Measurements from ENCODE around the gene PROSER2.
"Not testable (repeated sequence)": the region's sequence is repeated elsewhere in the genome, so short reads cannot be mapped to it uniquely, and the experiment has no call there.

The PROSER2 gene

GRCh38 chr10:11884706-11885423, 61.7 kb downstream of the PROSER2 start:
- peaks cover 13% of the 10 kb centered on the region for H3K4me1 Mint-ChIP-seq (ENCODE audit: low read depth)

GRCh38 chr10:11885437-11886137, 62.4 kb downstream of the PROSER2 start:
- Mint-ChIP-seq H3K4me1 (ENCODE audit: low read depth) (peaks cover 13% of the 10 kb centered on the region), H3K27ac (no peak overlapping the region), H3K36me3 (ENCODE audit: low read depth) (no peaks in the 10 kb centered on the region), H3K4me3 (no peak overlapping the region), H3K27me3 (ENCODE audit: low read depth) (no peaks in the 10 kb centered on the region), H3K9me3 (no peaks in the 10 kb centered on the region)
- no peak for DNase-seq (ENCODE audit: low spot score)

More at GRCh38 chr10:11884706-11885423, 61.7 kb downstream of the PROSER2 start:
- H3K4me3 Mint-ChIP-seq: no peak overlapping the region
- DNase-seq (ENCODE audit: low spot score): no peak
- H3K9me3 Mint-ChIP-seq: no peaks in the 10 kb centered on the region
- no peaks in the 10 kb centered on the region for H3K36me3 Mint-ChIP-seq (ENCODE audit: low read depth)
- no peak overlapping the region for H3K27ac Mint-ChIP-seq
- no peaks in the 10 kb centered on the region for H3K27me3 Mint-ChIP-seq (ENCODE audit: low read depth)

- Mint-ChIP-seq H3K27ac (no peak overlapping the region), H3K4me1 (ENCODE audit: low read depth) (peaks cover 13% of the 10 kb centered on the region)
These were observed 63.0 kb downstream of the PROSER2 start for GRCh38 chr10:11886138-11886474.

GRCh38 chr10:11886851-11887250, 63.7 kb downstream of the PROSER2 start:
- H3K4me3 Mint-ChIP-seq: no peak overlapping the region

More at GRCh38 chr10:11886138-11886474, 63.0 kb downstream of the PROSER2 start:
- Mint-ChIP-seq H3K36me3 (ENCODE audit: low read depth) (no peaks in the 10 kb centered on the region), H3K9me3 (no peaks in the 10 kb centered on the region), H3K4me3 (no peak overlapping the region), H3K27me3 (ENCODE audit: low read depth) (no peaks in the 10 kb centered on the region)
- DNase-seq (ENCODE audit: low spot score): no peak

GRCh38 chr10:11887381-11888227, 64.4 kb downstream of the PROSER2 start:
- Mint-ChIP-seq H3K27me3 (ENCODE audit: low read depth) (no peaks in the 10 kb centered on the region), H3K27ac (no peak overlapping the region)

More at GRCh38 chr10:11886851-11887250, 63.7 kb downstream of the PROSER2 start:
- Mint-ChIP-seq H3K4me1 (ENCODE audit: low read depth) (peaks cover 13% of the 10 kb centered on the region), H3K27ac (no peak overlapping the region), H3K36me3 (ENCODE audit: low read depth) (no peaks in the 10 kb centered on the region), H3K9me3 (no peaks in the 10 kb centered on the region), H3K27me3 (ENCODE audit: low read depth) (no peaks in the 10 kb centered on the region)
- DNase-seq (ENCODE audit: low spot score): no peak

DNA sequence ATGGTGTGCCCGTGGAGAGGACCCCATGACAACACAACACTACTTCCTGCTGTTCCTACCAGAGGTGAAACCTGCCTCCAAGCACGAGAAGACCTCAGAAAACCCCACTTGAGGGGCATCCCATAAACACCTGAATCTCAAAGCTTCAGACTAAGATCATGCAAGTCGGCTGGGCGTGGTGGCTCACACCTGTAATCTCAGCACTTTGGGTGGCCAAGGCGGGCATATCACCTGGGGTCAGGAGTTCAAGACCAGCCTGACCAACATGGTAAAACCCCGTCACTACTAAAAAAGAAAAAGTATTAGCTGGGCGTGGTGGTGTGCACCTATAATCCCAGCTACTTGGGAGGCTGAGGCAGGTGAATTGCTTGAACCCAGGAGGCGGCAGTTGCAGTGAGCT, 66.1 kb downstream of the PROSER2 start:
- H3K36me3 Mint-ChIP-seq (ENCODE audit: low read depth); H3K4me3 Mint-ChIP-seq; H3K9me3 Mint-ChIP-seq; DNase-seq (ENCODE audit: low spot score); H3K27me3 Mint-ChIP-seq (ENCODE audit: low read depth); H3K4me1 Mint-ChIP-seq (ENCODE audit: low read depth); H3K27ac Mint-ChIP-seq: not testable (repeated sequence)

More at GRCh38 chr10:11887381-11888227, 64.4 kb downstream of the PROSER2 start:
- peaks cover 6% of the 10 kb centered on the region for H3K4me1 Mint-ChIP-seq (ENCODE audit: low read depth)
- H3K36me3 Mint-ChIP-seq (ENCODE audit: low read depth): no peaks in the 10 kb centered on the region
- no peaks in the 10 kb centered on the region for H3K9me3 Mint-ChIP-seq
- no peak for DNase-seq (ENCODE audit: low spot score)
- no peak overlapping the region for H3K4me3 Mint-ChIP-seq

GRCh38 chr10:11891776-11892486, 68.8 kb downstream of the PROSER2 start:
- H3K9me3 Mint-ChIP-seq: no peaks in the 10 kb centered on the region
- no peak overlapping the region for H3K27ac Mint-ChIP-seq
- H3K27me3 Mint-ChIP-seq (ENCODE audit: low read depth): no peaks in the 10 kb centered on the region
- DNase-seq (ENCODE audit: low spot score): no peak
- no peaks in the 10 kb centered on the region for H3K36me3 Mint-ChIP-seq (ENCODE audit: low read depth)
- no peak overlapping the region for H3K4me3 Mint-ChIP-seq
- peaks cover 4% of the 10 kb centered on the region for H3K4me1 Mint-ChIP-seq (ENCODE audit: low read depth)

GRCh38 chr10:11893749-11894278, 70.7 kb downstream of the PROSER2 start:
- Mint-ChIP-seq H3K36me3 (ENCODE audit: low read depth) (no peaks in the 10 kb centered on the region), H3K9me3 (no peaks in the 10 kb centered on the region), H3K4me1 (ENCODE audit: low read depth) (peaks cover 6% of the 10 kb centered on the region), H3K4me3 (no peak overlapping the region), H3K27ac (no peak overlapping the region), H3K27me3 (ENCODE audit: low read depth) (peaks cover 2% of the 10 kb centered on the region)
- no peak for DNase-seq (ENCODE audit: low spot score)

DNA sequence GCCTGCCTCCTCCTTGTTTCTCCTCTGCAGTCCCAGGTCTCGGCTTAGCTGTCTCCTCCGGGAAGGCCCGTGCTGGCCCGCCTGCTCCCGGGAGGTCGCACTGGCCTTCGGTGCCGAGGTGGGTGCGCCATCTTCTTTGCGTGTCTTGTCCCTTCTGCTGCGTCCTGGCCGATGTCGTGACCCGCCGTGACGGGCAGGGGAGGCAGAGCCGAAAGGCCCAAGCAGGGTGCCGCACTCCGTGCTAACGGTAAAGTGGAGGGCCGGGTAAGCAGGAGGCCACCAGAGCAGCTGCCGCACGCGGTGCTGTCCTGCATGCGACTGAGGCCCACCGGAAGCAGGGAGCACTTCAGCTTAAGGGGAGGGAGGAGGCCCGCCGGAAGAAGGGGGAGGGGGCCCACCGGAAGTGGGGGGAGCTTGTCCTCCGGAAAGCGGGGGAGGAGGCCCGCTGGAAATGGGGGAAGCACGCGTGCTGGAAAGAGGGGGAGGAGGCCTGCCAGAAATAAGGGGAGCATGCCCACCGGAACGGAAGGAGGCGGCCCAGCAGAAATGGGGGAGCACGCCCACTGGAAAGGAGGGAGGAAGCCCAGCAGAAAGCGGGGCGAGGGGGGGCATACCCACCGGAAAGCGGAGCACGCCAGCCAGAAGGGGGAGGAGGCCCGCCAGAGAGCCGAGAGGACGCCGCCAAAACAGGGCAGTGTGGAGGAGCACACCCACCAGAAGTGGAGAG, 71.4 kb downstream of the PROSER2 start:
- DNase-seq (ENCODE audit: low spot score): no peak
- Mint-ChIP-seq H3K36me3 (ENCODE audit: low read depth) (no peaks in the 10 kb centered on the region), H3K4me3 (no peak overlapping the region), H3K27me3 (ENCODE audit: low read depth) (peaks cover 2% of the 10 kb centered on the region), H3K27ac (no peak overlapping the region), H3K4me1 (ENCODE audit: low read depth) (peaks cover 6% of the 10 kb centered on the region), H3K9me3 (no peaks in the 10 kb centered on the region)

GRCh38 chr10:11895108-11895466, 71.9 kb downstream of the PROSER2 start:
- peaks cover 6% of the 10 kb centered on the region for H3K4me1 Mint-ChIP-seq (ENCODE audit: low read depth)
- H3K27me3 Mint-ChIP-seq (ENCODE audit: low read depth): peaks cover 2% of the 10 kb centered on the region
- no peaks in the 10 kb centered on the region for H3K9me3 Mint-ChIP-seq
- no peak for DNase-seq (ENCODE audit: low spot score)
- H3K4me3 Mint-ChIP-seq: no peak overlapping the region
- H3K36me3 Mint-ChIP-seq (ENCODE audit: low read depth): no peaks in the 10 kb centered on the region
- H3K27ac Mint-ChIP-seq: no peak overlapping the region

GRCh38 chr10:11895598-11895997, 72.4 kb downstream of the PROSER2 start:
- no peaks in the 10 kb centered on the region for H3K9me3 Mint-ChIP-seq
- H3K27me3 Mint-ChIP-seq (ENCODE audit: low read depth): peaks cover 2% of the 10 kb centered on the region
- no peak for DNase-seq (ENCODE audit: low spot score)
- H3K4me1 Mint-ChIP-seq (ENCODE audit: low read depth): peaks cover 6% of the 10 kb centered on the region
- no peaks in the 10 kb centered on the region for H3K36me3 Mint-ChIP-seq (ENCODE audit: low read depth)
- no peak overlapping the region for H3K4me3 Mint-ChIP-seq
- no peak overlapping the region for H3K27ac Mint-ChIP-seq

GRCh38 chr10:11896549-11897200, 73.5 kb downstream of the PROSER2 start:
- Mint-ChIP-seq H3K9me3 (no peaks in the 10 kb centered on the region), H3K4me1 (ENCODE audit: low read depth) (peaks cover 6% of the 10 kb centered on the region), H3K36me3 (ENCODE audit: low read depth) (no peaks in the 10 kb centered on the region), H3K27me3 (ENCODE audit: low read depth) (peaks cover 5% of the 10 kb centered on the region), H3K27ac (no peak overlapping the region), H3K4me3 (no peak overlapping the region)
- DNase-seq (ENCODE audit: low spot score): no peak

DNA sequence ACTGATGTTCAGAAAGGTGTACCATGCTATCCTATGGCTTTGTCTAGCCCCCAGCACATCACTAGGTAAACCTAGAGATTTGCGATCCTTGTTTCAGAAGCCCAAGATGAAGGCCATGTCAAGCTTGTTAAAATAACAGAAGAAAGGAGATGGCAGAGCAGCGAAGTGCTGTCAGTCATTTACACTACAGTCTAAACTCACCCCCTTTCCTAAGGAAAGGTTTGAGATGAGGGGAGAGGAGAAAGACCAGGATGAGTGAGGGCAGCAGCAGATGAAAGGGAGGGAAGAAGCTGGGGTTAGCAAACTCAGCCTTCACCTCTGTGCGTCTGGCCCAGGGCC, 74.8 kb downstream of the PROSER2 start:
- Mint-ChIP-seq H3K27me3 (ENCODE audit: low read depth) (peaks cover 9% of the 10 kb centered on the region), H3K4me3 (no peak overlapping the region), H3K4me1 (ENCODE audit: low read depth) (peaks cover 6% of the 10 kb centered on the region), H3K9me3 (no peaks in the 10 kb centered on the region), H3K36me3 (ENCODE audit: low read depth) (no peaks in the 10 kb centered on the region), H3K27ac (no peak overlapping the region)
- DNase-seq (ENCODE audit: low spot score): no peak
